Vagina (tissue), 2 donors: Measurements from ENCODE around the gene CAMK2B.

Experiments used
- CTCF ChIP-seq, 3 experiments: fragments of 450-650 bp in 2 of 3; fragments of 200-600 bp in 1 of 3; sonication (generic) in 1 of 3; IDR thresholded peaks; one replicate each; pipeline ENCODE4 v1.5.1; 2017 to 2019; ENCODE audit warnings: antibody characterized with exemption in 3 of 3, mild to moderate bottlenecking in 2 of 3, moderate library complexity in 2 of 3
- POLR2AphosphoS5 ChIP-seq, 2 donors: sonication (generic); formaldehyde crosslinking; IDR thresholded peaks; one replicate each; pipeline ENCODE4 v1.9.0; 2017; ENCODE audit warnings: antibody characterized with exemption in 2 of 2, mild to moderate bottlenecking in 2 of 2, low read depth in 1 of 2; ENCODE audit not compliant: insufficient read depth in 1 of 2

DNA sequence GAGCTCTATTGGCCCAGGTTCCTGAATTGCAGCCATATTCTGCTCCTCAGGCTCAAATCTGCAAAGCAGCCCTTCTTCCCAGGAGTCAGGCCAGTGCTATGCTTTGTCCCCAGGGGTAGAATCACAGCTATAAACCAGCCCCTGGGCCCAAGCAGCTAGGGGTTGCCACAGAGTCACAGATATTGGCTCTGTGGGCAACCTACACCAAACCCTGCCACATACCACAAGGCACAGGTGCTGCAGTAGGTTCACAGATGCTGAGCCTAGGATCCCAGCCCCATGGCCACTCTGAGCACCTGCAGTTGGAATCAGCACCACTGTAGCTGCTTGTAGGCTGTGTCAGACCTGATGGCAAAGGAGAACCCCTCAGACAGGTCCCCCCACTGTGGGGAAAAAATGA is 43.1 kb upstream of the CAMK2B start:
- TF ChIP-seq CTCF (IDR thresholded peaks at IDR 0.05): no peak
- TF ChIP-seq POLR2AphosphoS5 (IDR thresholded peaks at IDR 0.05; ENCODE audit: insufficient read depth in 1 of 2, low read depth in 1 of 2): no peak
